GM19467 (cell line): ENCODE results near the gene ACOT8.

ENCODE experiments used
- ATAC-seq: cut with Tn5 transposase; IDR thresholded peaks from one replicate; pipeline ENCODE4 v1.9.1; 2021; ENCODE audit warnings: mild to moderate bottlenecking, moderate library complexity; ENCODE audit not compliant: unreplicated experiment

The ACOT8 gene

DNA sequence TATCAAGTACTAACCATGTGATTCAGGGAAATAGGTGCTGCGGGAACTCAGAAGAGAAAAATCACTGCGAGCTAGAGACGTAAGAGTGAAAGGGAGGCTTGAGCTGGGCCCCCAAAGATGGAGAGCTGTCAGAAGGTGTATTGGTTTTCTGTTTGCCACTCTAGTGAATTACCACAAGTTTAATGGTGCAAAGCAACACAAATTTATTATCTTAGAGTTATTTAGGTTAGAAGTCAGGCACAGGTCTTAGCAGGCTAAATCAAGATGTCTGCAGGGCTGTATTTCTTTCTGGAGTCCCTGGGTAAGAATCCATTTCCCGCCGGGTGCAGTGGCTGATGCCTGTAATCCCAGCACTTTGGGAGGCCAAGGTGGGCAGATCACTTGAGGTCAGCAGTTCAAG, 2.7 kb upstream of the ACOT8 start:
- ATAC-seq, result no peak

DNA sequence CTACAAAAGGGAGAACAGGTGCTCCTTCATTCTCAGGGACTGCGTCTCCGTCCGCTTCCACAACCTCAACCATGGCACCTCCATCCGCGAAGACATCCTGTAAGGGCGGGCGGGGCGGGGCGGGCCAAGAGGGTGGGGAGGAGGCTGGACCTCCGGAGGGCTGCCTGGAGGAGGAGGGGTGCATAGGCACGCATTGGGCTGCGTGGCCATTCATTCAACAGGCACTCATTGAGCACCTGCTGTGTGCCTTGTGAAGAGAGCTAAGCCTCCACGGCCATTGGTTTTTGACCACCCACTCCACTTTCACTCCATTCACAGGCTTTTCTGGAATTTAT, 657 bp upstream of the ACOT8 start:
- ATAC-seq, result peak; percentile 4

DNA sequence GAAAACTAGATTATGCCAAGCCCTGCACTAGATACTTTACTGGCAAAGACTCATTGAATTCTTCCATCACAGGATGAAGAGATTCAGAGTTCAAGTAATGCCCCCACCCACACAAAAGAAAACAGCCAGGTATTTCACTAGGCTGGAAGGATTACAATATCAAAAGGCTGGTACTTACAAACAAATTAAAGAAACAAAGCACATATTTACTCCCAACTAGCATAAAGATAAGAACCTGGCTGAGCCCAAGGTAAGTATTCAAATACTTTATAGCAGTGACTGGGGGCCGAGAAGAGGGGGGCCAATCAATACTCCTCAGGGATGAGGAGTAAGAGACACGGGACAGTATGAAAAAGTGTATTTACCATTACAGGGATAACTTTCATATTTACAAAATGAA, 3.7 kb downstream of the ACOT8 start:
- no peak for ATAC-seq

DNA sequence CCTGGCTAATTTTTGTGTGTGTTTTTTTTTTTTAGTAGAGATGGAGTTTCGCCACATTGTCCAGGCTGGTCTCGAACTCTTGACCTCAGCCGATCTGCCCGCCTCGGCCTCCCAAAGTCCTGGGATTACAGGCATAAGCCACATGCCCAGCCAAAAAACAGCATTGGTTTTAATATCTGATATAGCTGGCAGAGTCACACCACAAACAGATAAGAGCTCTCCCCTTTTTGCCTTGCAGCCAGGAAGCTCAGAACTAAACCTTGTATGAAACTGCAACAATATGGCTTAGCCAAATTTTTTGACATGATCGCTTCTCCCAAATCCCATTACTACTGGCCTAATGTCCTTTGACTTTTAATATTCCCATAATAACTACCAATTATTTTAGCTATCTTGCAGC, 4.9 kb downstream of the ACOT8 start:
- ATAC-seq, result no peak

DNA sequence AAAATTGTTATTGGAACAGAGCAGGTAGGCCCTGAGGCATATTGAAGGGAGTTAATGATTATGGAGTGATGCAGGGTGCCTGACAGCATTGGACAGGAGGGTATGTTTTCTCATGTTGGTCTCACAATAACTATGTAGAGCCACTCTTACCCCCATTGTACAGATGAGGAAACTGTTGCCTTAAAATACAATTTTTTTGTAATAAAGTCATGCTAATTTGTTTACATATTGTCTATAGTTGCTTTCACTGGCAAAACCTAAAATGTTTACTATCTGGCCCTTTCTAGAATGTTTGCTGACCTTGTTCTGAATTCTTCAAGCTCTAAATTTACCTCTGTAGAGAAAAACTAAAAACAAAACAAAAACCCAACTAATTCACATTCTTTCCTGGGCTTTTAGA, 5.7 kb downstream of the ACOT8 start:
- ATAC-seq, result no peak

DNA sequence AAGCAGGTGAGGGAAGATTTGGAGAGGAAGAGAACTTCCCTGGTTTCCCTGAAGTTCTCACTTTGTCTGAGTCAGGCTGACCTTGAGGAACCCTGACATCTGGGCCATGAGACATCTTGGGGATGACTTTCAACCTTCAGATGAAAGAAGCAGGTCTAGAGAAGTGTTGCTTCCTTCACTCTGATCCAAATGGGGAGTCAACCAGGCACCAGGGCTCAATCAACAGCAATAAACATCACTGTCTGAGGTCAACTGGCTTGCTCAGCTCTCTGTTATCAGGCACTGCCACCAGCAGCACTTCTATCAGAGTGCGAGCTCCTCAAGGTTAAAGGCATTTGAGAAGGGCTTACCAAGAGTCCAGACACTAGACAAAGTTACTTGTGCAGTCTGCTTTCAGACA, 6.3 kb downstream of the ACOT8 start:
- ATAC-seq, result no peak

DNA sequence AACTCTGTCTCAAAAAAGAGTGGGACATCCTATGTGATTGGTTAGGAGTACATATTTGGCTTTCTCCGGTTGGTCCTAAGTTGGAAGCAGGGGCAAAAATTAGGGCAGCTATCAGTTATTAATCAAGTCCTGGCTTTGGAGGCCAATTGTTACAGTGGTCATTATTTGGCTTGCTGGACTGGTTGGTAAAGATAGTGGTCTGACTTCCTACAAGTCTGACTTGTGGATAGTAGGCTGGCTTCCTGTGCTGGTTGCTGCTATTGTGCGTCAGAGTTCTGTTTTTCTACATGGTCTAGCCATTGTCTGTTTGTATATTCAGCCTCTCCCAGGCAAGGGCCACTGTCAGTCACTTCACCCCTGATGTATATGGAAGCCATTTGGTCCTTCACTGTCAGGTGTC, 7.0 kb downstream of the ACOT8 start:
- no peak for ATAC-seq

DNA sequence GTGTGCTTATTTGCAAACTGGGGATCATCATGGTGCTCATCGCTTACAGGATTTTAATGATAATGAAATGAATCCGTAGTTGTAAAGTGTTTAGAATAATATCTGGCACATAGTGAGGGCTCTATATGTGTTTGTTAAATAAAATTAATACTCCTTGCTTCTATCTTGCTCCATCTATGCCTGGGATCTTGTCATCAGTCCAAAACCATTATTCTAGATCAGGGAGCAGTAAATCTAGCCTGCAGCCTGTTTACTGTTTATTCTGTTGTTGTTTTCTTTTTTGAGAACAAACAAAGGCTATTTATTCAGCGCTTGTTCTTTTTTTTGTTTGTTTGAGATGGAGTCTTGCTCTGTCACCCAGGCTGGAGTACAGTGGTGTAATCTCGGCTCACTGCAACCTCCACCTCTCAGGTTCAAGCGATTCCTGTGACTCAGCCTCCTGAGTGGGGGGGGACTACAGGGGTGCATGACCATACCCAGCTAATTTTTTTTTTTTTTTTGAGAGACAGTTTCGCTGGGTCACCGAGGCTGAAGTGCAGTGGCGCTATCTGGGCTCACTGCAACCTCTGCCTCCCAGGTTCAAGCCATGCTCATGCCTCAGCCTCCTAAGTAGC, 8.1 kb downstream of the ACOT8 start:
- no peak for ATAC-seq

DNA sequence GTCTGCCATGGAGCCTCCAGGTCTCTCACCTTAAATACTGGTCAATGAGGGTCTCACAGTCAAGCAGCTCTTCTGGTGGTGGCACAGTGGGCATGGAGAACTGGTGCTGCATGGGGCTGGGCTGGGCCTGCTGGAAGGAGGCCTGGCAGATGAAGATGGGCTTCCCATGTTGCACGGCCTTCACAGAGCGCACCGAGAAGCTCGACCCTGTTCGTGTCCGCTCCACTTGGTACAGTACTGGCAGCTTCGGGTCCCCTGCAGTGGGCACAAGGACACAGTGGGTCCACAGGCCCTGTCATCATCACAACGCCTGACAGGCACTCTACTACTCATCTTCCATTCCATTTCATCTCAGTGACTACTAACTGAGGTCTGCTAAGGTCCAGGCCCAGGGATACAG, 8.8 kb downstream of the ACOT8 start:
- ATAC-seq, result no peak

DNA sequence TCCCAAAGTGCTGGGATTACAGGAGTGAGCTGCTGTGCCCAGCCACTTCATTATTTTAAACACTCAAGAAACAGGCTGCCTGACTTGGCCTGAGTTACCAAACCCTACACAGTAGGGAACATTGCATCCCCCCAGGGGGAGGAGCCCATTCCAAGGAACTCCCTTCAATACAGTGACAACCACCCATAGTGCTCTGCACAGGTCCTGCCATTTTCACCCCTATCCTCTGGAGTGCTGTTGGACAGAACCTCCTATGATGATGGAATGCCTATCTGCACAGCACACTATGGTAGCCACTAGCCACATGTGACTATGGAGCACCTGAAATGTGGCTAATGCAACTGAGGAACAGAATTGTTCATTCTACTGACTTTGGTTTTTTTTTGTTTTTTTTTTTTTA, 11.7 kb downstream of the ACOT8 start:
- ATAC-seq, result no peak

DNA sequence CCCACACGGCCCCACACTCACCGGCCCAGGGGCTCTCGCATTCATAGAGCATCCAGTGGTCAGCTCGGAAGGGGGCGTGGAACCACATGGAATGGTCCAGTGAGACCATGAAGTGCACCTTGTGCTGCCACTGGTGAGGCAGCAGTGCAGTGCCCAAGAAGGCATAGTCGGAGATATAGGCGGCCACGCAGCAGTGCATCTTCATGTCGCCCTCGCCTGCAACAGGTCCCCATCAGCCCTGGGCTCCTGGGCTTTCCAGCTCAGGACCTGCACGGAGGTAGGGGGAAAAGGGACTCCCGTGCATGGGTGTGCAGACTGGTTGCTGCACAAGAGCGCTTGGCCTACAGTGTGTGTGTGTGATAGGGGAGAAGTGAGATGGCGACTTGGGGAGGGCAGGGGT, 13.7 kb downstream of the ACOT8 start:
- ATAC-seq, result no peak

DNA sequence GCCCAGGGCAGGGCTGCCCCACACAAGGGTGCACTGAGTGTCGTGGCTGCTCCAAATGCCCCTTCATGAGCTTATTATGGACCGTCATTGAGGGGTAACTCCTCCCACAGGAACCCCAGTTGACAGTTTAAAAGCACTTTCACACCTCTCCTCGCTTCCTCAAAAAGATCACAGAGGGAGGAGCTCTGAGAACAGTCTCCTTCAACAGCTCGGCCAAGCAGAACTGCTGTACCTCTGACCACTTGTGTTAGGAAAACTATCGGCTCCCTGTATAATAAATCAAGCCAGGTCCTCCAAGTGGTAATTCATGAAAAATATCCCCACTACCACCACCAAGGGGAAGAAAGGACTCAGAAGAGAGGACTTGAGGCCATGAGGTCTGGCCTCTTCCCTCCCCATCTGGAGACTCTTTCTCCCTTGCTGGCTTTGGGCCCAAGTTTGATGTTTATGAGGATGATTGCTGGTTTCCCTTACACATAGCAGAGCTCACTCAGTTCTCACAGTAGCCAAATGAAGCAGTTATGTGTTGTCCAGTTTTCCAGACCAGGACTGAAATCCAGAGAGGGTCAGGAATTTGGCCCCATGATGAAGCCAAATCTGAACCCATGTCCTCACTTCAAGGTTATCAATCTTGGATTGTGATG, 14.9 kb downstream of the ACOT8 start:
- no peak for ATAC-seq

DNA sequence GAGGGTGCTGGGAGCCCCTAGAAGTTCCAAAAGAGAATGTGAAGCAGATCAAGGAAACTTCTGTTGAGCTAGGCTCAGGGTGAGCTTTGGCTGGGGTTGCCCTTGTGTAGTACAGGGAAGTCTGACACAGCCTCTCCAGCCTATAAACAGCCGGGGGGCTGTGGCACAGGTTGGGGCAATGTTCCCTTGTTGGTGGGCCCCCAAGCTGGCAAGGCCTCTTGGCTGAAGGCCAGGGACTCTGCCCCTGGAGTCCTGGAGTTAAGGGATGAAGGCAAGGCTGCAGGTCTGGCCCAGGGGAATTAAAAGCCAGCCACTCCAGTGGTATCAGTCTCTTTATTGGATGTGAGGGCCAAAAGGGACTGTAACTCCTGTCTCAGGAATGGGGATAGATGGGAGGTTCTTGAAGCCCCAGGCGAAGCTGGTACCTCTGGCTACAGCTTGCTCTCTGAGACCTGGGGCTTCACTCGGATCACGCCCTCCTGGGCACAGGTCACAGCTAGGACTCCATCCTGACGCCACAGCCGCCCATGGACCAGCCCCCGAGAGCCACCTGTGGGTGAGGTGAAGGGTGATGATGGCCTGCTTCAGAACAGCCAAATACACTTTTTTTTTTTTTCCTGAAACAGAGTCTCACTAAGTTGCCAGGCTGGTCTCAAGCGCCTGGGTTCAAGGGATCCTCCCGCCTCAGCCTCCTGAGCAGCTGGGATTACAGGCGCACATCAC, 15.6 kb downstream of the ACOT8 start:
- no peak for ATAC-seq

DNA sequence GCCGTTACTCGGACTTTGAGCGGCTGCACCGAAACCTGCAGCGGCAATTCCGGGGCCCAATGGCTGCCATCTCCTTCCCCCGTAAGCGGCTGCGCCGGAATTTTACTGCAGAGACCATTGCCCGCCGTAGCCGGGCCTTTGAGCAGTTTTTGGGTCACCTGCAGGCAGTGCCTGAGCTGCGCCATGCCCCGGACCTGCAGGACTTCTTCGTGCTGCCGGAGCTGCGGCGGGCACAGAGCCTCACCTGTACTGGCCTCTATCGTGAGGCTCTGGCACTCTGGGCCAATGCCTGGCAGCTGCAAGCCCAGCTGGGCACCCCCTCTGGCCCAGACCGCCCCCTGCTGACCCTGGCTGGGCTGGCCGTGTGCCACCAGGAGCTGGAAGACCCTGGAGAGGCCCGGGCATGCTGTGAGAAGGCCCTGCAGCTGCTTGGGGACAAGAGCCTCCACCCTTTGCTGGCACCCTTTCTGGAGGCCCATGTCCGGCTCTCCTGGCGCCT, 16.4 kb downstream of the ACOT8 start:
- ATAC-seq, result no peak

DNA sequence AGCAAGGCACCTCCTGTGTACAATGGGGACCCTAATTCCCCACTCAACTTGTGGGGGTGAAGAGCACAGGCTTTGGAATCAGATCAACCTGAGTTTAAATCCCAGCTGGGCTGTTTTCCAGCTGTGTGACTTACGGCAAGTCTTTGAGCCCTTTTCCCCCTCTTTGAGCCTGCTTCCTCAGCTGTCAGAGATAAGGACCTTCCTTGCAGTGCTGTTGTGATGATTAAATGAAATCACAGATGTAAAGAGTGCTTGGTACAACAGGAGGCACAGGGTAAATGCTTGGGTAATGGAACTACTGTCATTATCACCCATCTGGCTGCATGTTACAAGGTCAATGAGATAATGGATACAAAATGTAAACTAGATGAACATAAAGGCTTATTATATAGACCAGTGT, 20.4 kb downstream of the ACOT8 start:
- ATAC-seq, result no peak

DNA sequence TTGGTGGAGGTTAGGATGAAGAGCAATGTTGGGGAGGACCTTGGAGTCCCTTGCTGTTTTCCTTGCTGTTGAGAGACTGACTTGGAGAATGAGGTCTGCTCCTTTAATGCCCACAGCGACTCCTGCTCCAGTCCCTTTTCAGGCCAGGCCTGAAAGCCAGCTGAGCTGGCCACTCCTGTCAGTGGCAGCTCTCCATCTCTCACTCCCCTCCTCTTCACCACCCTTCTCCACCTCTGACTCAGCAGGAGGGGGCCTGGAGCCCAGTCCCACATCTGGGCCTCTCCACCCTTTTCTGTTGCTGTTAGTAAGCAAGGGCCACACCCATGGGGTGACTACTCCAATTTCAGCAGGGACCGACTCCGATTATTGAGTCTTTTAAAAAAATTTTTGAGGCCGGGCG, 21.4 kb downstream of the ACOT8 start:
- ATAC-seq, result no peak

DNA sequence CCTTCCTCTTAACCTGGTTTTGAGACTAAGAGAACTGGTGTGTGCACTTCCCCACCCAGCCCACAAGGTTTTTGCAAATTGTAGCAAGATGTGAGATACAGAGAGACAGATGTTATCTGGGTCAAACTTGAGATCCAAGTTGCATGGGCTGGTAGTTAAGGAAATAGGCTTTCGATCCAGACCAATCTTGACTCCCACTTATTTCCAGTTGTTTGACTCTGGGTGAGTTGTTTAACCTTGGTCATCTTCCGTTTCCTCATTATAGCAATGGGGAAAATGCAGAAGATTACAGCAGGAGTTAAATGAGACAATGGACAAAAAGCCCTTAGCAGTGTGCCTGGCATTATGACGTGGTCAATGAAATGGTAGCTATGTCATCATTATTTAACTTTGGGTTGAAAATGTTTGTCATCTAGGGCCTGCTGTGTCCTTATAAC, 21.8 kb downstream of the ACOT8 start:
- ATAC-seq, result no peak

DNA sequence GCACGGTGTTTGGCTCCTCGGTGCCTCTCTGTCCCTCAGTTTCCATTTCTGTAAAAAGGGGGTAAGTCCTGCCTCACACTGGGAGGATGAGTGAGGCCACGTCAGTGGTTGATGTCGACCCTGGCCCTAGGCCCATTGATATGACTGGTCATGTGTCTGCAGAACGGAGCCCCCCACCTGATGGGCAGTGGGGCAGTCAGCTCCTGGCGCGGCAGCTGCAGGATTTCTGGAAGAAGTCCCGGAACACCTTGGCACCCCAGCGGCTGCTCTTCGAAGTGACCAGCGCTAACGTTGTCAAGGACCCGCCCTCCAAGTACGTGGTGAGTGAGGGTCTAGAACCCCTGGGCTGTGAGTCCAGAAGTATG, 22.4 kb downstream of the ACOT8 start:
- ATAC-seq, result no peak

DNA sequence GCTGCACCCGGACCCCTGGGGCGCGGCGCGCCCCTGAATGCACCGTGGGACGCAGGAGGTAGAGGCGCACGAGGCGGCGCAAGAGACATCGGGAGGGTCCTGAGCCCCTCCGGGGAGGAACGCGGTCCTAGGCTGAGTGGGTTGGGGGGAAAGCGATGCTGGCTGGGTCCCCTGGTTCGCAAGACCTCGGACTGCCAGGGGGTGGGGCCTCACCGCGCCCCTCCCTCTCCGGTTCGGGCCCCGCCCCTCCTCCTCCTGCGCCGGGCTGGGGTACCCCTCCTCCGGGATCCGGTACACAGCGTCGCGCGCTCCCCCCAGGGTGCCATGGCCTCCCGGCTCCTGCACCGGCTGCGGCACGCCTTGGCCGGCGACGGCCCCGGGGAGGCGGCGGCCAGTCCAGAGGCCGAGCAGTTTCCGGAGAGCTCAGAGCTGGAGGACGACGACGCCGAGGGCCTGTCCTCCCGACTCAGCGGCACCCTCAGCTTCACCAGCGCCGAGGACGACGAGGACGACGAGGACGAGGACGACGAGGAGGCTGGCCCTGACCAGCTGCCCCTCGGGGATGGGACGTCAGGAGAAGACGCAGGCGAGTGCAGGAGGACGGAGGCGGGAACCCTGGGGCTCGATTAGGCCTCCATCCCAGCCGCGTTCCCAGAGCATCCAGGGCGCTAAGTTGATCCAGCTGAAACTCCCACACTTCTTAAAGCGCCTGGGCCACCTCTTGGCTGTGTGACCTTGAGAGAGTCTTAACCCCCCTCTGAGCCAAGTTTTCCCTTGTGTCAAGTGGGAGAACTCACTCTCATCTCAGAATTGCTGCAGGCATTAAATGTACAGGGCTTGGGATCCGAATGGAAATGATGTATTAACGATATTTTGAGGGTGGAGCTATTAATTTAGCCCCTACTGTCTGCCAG, 23.1 kb downstream of the ACOT8 start:
- ATAC-seq, result no peak

DNA sequence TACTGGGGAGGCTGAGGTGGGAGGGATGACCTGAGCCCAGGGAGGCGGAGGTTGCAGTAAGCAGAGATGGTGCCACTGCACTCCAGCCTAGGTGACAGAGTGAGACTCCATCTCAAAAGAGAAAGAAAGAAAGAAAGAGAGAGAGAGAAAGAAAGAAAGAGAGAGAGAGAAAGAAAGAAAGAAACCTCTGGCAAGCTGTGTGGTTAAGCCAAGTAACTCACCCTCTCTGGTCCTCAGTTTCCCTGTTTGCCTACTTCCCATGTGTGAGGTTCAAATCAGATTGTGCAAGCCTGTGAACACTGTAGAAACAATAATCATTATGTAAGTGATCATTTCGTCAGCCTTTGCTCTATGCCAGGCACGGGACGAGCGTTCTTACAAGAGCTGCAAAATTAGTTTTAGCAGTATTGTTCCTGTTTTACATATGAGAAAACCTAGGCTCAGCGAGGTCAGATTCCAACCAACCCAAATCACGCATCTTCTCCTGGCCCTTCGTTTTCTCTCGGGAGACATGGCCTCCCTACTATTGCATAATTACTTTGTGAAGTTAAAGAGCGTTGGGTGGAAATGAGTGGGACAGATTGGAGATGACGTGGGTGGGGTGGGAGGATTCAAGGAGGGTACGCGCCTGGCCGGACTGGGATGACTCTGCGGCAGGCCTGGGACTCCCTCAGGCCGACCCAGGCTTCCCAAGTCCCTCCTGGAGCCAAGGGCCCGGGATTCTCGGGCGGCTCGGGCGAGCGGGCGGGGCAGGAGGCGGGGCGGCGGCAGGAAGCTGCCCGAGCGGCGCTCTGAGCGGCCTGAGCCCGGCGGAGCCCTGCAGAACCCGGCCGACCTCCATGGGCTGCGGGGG, 23.9 kb downstream of the ACOT8 start, which contains the start of gene SNX21:
Gene SNX21 (plus strand): TSS at position 770 of the 853 bp plus-strand sequence. CDS start 121 bp downstream, outside the sequence.
- no peak for ATAC-seq
